ENCODE data around the gene AQR.
"Not testable (repeated sequence)": the region's sequence is repeated elsewhere in the genome, so short reads cannot be mapped to it uniquely, and the experiment has no call there.

AQR gene

DNA sequence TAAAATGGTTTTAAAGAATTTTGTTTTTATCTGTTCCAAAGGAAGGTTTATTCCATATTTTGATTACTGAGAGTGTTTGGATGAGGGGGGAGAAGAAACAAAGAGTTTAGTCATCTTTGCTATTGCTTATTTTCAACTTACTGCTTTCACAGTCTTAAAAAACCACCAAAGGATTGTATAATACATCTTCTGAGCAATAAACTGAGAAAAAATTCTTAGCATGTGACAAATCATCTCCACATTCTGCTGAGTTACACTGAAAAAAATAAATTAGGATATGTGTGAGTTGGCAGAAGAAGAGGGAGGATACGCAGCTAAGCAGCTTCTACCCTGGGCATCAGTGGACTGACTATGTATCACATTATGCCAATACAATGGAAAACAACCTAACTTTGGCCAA, 151.0 kb downstream of the AQR start:
- in situ Hi-C loops (cut with MboI; ENCODE audit: low sequenced_read_pairs), result no loop called here

DNA sequence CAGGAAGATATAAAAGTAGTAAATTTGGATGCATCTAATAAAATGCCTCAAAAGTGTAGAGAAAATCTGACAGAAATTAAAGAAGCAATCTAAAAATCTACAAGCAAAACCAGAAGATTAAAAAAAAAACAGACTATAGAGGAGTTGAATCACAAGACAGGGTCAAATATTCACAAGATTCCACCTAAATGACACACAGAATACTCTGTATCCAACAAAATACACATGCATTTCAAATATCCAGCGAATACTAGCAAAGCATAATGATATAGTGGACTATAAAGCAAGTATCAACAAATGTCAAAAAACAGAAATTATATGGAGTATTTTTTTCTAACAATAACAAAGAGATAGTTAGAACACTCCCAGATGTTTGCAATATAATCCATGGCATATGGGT, 153.7 kb downstream of the AQR start:
- in situ Hi-C loops (cut with MboI; ENCODE audit: low sequenced_read_pairs), result no loop called here

DNA sequence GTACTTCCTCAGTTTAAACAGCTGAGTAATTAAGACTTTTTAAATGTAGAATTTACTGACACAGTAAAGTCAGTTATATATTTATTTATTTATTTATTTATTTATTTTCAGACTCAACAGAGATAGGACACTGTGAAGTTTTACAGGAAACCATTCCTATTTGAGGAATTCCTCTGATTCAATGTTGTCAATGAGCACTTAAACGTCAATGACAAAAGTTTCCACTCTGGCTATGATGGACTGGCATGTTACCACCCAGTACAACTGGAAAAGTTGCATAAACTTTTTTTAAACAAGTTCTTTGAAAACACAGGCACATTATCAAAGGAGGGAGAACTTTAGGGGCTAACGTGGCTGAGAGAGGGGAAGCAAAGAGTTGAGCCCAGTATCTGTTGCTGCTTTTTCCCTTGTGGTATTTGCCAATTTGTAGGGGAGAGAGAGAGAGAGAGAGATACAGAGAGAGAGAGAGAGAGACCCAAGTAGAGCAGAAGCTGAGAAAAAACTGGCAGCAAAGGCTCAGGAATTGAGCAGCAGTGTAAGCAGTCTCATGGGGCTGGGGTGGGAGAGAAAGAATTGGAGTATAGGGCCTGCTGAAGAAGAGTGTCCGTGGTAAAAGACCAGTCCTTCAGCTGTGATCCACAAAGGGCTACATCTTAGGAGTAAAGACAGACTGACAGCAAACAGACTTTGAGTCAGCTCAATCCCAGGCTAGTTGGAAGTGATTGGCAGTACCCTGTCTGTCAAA, 155.9 kb downstream of the AQR start:
- in situ Hi-C loops (cut with MboI; ENCODE audit: low sequenced_read_pairs), result no loop called here

DNA sequence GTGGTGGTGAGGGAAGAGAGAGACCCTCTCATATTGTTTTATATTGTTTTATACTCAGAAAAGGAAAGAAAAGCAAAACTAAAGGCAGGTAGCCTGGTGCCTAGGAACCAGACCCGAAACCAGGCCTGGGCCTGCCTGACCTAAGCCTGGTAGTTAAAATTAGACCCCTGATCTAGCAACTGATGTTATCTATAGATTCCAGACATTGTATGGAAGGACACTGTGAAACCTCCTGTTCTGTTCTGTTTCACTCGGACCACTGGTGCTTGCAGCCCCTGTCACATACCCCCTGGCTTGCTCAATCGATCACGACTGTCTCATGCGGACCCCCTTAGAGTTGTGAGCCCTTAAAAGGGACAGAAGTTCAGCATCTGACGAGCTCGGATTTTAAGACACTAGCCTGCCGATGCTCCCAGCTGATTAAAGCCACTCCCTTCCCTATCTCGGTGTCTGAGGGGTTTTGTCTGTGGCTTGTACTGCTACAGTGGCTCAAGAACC, 156.6 kb downstream of the AQR start:
- in situ Hi-C loops (cut with MboI; ENCODE audit: low sequenced_read_pairs), result not testable (repeated sequence)

DNA sequence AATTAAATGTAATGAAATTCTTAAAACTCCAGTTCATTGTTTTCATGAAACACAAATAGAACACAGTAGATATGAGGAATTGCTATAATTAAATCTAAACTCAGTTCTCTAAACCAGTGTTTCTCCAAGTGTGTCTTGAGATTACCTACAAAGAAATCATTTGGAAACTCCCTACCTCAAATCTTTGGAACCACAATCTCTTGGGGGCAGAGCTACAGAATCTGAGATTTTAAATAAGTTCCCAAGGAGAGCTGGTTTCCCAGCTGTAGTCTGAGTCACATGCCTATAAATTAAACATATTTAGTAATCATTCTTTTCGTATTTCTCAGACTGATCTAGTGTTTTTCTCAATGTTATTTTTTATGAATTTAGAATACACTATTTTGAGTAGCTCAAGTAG, 157.2 kb downstream of the AQR start:
- in situ Hi-C loops (cut with MboI; ENCODE audit: low sequenced_read_pairs), result no loop called here

DNA sequence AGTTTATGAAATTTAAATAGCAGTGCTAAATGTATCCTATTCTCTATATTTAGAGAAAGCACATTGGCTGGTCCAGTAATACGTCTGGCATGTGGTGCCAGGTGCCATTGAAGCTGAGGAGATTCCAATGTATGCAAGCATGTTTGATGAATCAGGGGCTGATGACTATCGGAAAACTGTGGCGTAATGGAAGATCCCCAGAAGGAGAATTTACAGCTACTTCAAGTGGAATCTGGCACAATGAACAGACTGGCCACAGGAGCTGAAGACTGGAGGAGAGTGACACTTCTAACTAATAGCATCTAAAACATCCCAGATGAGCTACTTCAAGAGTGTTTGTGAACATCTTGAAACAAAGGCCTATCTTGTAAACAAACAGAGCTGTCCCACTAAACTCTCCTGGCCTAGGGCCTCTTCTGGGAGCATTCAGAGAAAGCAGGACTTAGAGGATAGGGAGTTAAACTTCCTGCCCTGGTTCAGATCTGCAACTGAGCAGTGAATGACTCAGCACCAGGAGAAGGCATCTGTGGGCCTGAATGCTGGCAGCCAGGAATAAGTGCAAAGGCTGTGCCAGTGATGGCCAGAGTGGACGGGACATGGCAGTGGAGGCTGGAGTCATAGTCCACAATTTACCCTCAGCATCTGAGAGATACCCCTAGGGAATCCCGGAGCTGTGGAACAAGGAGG, 159.0 kb downstream of the AQR start:
- in situ Hi-C loops (cut with MboI; ENCODE audit: low sequenced_read_pairs), result no loop called here

DNA sequence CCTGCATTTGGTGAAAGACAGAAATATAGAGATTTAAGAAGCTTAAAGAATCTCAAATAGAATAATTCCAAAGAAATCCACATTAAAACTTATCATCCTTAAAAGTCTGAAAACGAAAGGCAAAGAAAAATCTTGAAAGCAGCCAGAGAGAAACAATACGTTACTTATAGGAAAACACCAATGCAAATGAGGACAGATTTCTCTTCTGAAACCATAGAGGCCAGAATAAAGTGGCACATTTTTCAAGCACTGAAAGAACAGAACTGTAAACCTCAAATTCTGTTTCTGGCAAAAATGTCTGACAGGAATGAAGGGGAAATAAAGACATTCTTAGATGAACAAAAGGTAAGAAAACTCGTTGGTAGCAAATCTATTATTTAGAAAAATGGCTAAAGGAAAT, 160.4 kb downstream of the AQR start:
- in situ Hi-C loops (cut with MboI; ENCODE audit: low sequenced_read_pairs), result no loop called here

DNA sequence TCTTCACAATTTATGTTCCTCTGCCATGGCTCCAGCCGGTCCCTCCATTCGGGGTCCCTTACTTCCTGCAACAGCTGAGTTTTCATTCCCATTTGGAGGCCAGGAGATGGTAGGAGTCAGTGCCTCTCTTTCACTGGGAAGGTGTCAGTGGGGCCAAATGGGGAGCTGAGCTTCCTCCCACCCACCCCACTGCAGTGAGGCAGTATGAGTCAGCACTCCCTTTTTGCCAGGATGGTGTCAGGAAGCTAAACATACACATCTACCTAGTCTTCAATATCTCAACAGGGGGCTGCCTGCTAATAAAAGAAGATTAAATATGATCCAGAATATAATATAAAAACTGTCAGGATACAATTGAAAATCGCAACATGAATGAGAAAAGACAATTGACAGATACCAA, 161.5 kb downstream of the AQR start:
- in situ Hi-C loops (cut with MboI; ENCODE audit: low sequenced_read_pairs), result no loop called here

DNA sequence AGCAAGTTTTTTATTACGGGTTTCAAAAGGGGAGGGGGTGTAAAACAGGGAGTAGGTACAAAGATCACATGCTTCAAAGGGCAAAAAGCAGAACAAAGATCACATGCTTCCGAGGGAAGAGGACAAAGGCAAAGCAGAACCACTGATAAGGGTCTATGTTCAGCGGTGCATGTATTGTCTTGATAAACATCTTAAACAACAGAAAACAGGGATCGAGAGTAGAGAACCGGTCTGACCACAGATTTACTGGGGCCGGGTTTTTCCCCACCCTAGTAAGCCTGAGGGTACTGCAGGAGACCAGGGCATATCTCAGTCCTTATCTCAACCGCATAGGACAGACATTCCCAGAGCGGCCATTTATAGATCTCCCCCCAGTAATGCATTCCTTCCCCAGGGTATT, 162.3 kb downstream of the AQR start:
- in situ Hi-C loops (cut with MboI; ENCODE audit: low sequenced_read_pairs), result not testable (repeated sequence)

DNA sequence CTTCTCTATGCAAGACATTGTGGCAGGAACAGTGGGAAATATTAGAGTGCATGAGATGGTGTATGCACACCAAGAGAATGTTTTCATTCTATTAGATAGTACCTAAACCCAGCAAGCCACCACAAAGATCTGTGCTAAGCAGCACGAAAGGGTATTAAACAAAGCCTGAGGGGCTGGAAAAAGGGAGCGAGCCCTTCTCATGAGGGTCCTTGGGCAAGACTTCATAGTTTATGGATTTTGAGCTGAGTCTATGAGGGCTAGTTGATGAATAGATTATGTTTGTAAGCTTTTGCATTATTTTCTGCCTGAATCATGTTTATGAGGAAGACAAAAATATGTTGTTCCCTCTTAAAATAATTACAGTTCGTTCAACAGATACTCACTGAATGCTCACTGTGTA, 164.8 kb downstream of the AQR start:
- in situ Hi-C loops (cut with MboI; ENCODE audit: low sequenced_read_pairs), result no loop called here

DNA sequence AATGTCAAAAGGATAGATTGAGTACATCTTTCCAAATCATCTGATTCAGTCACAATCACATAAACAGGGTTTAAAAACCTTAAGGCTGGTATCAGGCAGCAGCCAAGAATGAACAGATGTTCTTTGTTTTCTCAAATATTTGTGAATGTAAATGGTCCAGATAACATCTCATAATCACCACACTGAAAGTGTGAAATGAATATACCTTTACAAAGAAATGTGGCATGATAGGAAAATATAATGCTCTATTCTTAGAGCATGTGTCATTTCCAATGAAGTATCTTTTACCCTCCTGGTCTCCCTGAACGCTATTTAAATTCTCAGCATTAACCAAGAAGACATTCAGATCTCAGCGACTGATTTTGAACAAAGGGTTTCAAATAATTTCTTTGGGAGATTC, 165.4 kb downstream of the AQR start:
- in situ Hi-C loops (cut with MboI; ENCODE audit: low sequenced_read_pairs), result no loop called here

DNA sequence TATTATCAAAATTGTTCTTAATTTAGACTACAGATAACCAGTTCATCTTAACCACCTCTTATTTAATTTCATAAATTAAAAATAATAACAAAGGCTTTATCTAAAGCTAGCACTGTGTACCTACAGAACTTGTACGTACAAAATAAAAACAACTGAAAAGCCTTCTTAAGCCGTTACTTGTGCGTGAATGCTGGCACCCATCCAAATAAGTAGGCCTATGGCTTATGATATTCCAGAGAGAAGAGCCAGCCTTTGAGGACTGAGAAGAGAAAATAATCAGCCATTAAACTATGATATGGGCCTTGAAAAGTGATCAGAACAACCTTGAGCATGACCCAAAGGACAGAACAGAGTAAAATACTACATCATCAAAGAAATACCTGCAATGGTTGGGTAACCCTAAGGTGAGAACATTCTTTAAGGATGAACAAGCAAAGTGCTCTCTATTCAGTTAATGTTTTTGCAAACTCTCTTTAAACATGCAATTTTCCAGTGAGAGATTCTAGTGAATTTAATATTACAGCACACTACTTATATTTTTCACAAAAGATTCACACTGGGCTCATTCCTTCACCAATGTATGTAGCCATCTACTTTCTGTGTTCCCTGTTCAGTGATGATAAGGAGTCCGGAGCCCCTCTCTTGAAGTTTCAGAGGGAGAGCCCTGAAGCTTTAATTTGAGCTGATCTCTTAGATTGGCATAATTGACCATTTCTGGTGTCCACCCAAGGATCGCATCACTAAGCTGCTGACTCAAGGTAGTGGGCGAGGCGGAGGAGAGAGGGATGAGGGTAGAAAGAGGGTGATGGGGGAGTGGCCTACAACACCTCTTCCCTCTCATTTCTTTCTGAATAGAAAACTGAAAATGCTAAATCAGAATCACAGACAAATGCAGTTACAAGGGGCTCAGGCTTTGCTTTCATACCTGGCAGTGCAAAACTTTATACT, 166.5 kb downstream of the AQR start:
- in situ Hi-C loops (cut with MboI; ENCODE audit: low sequenced_read_pairs), result no loop called here

DNA sequence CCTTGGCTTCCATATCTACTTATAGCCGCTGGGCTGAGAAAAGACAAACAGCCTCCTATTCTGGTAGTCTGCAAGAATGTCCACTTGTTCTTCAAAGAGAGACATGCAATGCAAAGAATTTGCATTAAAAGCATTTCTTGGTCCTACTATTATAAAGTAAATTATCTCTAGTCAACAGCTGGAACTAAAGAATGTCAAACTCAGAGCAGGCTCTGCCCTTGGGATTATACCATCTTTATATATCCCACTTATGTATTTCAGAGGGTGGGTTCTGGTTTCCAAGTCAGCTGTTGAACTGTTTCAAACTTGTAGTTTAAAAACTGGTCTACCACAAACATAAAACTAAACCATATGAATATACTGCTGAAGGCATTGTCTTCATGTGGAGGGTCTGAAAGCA, 167.2 kb downstream of the AQR start:
- in situ Hi-C loops (cut with MboI; ENCODE audit: low sequenced_read_pairs), result no loop called here
